Heart left ventricle (tissue), 13 donors: ENCODE results near the gene METTL21C.

Experiments
- POLR2A ChIP-seq, 2 donors: fragments of 450-650 bp; IDR thresholded peaks; one replicate each; pipeline ENCODE4 v1.6.1; 2017; ENCODE audit warnings: antibody characterized with exemption in 2 of 2, mild to moderate bottlenecking in 2 of 2, moderate library complexity in 2 of 2
- TF ChIP-seq, protein P1 (sequence below), 12 donors: fragments of 200-600 bp; sonication (generic) in 4 of 12; IDR thresholded peaks; one replicate each; pipeline versions ENCODE4 v1.5.0 to v1.8.0; 2018 to 2022; ENCODE audit warnings: antibody characterized with exemption in 12 of 12, mild to moderate bottlenecking in 5 of 12
- donor health status: ischemic (EF 13 %, LVEDD 7.1; RV severe dilation, severe dysfunction).
- donor health status: DM: no; HTN: yes; CAD: no.
- donor health status: DM: no; HTN: no; CAD: no.
- donor health status: ischemic (EF 25% LVEDD 6.9; RV normal size, moderate dysfunction).
- donor health status: ischemic (EF 25% LVEDD 5.7; RV mildly dilated, moderate dysfunction).
- donor health status: ischemic (EF 35%, LVEDD 5.7; RV mildly dilated, moderate dysfunction).
- donor health status: nonischemic (EF 11% LVEDD 7.7; RV severe dilation, severe dysfunction).
- donor health status: DM: yes; HTN: yes; CAD: no.
- donor health status: PGD.
- donor health status: ischemic (EF 29% LVEDD 5.4; RV normal size, mild dysfunction).
- donor health status: nonischemic (EF 23%, LVEDD 6.1; RV moderate dilation, normal function).

DNA sequence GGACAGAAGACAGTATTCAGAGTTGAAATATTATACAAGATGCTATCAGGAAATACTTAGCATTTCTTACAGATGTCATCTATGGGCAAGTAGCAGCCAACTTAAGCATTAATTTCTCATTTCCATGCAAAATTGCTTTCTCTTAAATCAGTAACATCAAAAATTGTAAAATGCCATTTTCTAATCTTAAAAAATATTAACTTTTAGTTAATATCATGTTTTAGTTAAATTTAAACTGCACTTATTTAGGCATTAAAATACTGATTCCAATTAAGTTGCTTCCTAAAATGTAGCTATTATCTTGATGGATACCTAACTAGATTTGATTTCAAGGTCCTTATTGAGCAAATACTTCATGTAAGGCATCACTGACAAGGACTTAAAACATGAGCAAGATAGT lies 27.8 kb downstream of the METTL21C start:
- TF ChIP-seq, protein P1, sequence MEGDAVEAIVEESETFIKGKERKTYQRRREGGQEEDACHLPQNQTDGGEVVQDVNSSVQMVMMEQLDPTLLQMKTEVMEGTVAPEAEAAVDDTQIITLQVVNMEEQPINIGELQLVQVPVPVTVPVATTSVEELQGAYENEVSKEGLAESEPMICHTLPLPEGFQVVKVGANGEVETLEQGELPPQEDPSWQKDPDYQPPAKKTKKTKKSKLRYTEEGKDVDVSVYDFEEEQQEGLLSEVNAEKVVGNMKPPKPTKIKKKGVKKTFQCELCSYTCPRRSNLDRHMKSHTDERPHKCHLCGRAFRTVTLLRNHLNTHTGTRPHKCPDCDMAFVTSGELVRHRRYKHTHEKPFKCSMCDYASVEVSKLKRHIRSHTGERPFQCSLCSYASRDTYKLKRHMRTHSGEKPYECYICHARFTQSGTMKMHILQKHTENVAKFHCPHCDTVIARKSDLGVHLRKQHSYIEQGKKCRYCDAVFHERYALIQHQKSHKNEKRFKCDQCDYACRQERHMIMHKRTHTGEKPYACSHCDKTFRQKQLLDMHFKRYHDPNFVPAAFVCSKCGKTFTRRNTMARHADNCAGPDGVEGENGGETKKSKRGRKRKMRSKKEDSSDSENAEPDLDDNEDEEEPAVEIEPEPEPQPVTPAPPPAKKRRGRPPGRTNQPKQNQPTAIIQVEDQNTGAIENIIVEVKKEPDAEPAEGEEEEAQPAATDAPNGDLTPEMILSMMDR (IDR thresholded peaks at IDR 0.05): no peak
- TF ChIP-seq POLR2A (IDR thresholded peaks at IDR 0.05): no peak
